Sigmoid colon (tissue), 3 donors: ENCODE measurements around the gene FOXRED2.

Experiments
- CTCF ChIP-seq, 4 experiments: fragments of 450-650 bp in 3 of 4; fragments of 200-600 bp in 1 of 4; IDR thresholded peaks; one replicate each; pipeline ENCODE4 v1.5.1; 2016 to 2019; ENCODE audit warnings: antibody characterized with exemption in 4 of 4, mild to moderate bottlenecking in 3 of 4, moderate library complexity in 2 of 4
- POLR2A ChIP-seq, 2 donors: fragments of 450-650 bp; IDR thresholded peaks; one replicate each; pipeline ENCODE4 v1.6.1; 2016; ENCODE audit warnings: antibody characterized with exemption in 2 of 2, mild to moderate bottlenecking in 2 of 2, moderate library complexity in 2 of 2

DNA sequence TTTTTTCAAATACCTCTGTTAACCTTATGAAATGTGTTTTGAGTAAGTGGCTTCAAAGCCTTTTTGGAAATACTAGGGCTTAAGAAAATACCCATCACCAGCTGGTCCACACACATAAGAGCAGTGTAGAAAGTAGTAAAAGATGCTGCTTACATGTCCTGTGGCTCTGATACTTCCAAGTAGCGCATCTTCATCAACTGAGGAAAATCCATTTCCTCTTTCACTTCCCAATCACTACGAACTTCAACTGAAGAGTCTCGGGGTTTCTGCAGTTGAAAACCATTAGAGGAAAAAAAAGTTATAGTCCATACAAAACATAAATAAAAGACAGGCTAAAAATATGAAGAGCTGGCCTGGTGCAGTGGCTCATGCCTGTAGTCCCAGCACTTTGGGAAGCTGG, 13.6 kb upstream of the FOXRED2 start:
- TF ChIP-seq POLR2A (IDR thresholded peaks at IDR 0.05) = no peak
- TF ChIP-seq CTCF (IDR thresholded peaks at IDR 0.05) = no peak
